Smooth muscle cell (in vitro differentiated cells): Measurements from ENCODE around the gene PKP1. TPM values are rescaled to one million over a fixed set of nuclear protein-coding genes. Genes with fewer than 3 reads are reported as not detected.

Source experiments
- DNase-seq: peaks from one replicate; lab custom pipeline; 2025; ENCODE audit not compliant: unreplicated experiment; lab: John Stamatoyannopoulos, UW
- H2AFZ ChIP-seq: fragments of 200-600 bp; sonication (generic); 2 replicates; pipeline ENCODE4 v1.6.0; 2016; ENCODE audit warnings: antibody characterized with exemption, low read depth, mild to moderate bottlenecking
- H3F3A ChIP-seq: fragments of 200-600 bp; sonication (generic); 2 replicates; pipeline ENCODE4 v1.6.0; 2017; ENCODE audit warnings: antibody characterized with exemption, low read depth
- H3K27ac ChIP-seq: fragments of 200-600 bp; sonication (generic); 2 replicates; pipeline ENCODE4 v1.5.1; 2016; ENCODE audit warnings: low read depth, mild to moderate bottlenecking
- H3K27me3 ChIP-seq: fragments of 200-600 bp; sonication (generic); 2 replicates; pipeline ENCODE4 v1.6.1; 2016; ENCODE audit warnings: low read depth, mild to moderate bottlenecking
- H3K36me3 ChIP-seq: fragments of 200-600 bp; sonication (generic); 2 replicates; pipeline ENCODE4 v1.5.1; 2016; ENCODE audit warnings: low read depth
- H3K4me1 ChIP-seq: fragments of 200-600 bp; sonication (generic); 2 replicates; pipeline ENCODE4 v1.5.1; 2016; ENCODE audit warnings: low read depth
- H3K4me2 ChIP-seq: fragments of 200-600 bp; sonication (generic); 2 replicates; pipeline ENCODE4 v1.6.0; 2016; ENCODE audit warnings: mild to moderate bottlenecking
- H3K4me3 ChIP-seq: fragments of 200-600 bp; sonication (generic); 2 replicates; pipeline ENCODE4 v1.5.1; 2016; ENCODE audit warnings: mild to moderate bottlenecking
- H3K79me2 ChIP-seq: fragments of 200-600 bp; sonication (generic); 2 replicates; pipeline ENCODE4 v1.6.0; 2016; ENCODE audit warnings: low read depth, mild to moderate bottlenecking
- H3K9ac ChIP-seq: fragments of 200-600 bp; sonication (generic); 2 replicates; pipeline ENCODE4 v1.6.0; 2016; ENCODE audit warnings: low read depth
- H3K9me3 ChIP-seq: fragments of 200-600 bp; sonication (generic); replicated peaks from 2 replicates; pipeline ENCODE4 v1.5.1; 2016; ENCODE audit warnings: low read depth
- H4K20me1 ChIP-seq: fragments of 200-600 bp; sonication (generic); 2 replicates; pipeline ENCODE4 v1.6.0; 2016; ENCODE audit warnings: low read depth
- CTCF ChIP-seq: fragments of 200-600 bp; sonication (generic); IDR thresholded peaks from 2 replicates; pipeline ENCODE4 v1.5.1; 2017; ENCODE audit warnings: borderline replicate concordance, mild to moderate bottlenecking, antibody characterized with exemption; ENCODE audit not compliant: insufficient read depth, poor library complexity, severe bottlenecking
- WGBS: methylation state at CpG from one replicate; pipeline ENCODE4 v1.1.7; 2016; ENCODE audit warnings: low lambda C conversion rate; 5-methylcytosine and 5-hydroxymethylcytosine counted together
- polyA plus RNA-seq: library from polyadenylated mRNA; unstranded; fragments of >200 nt; fragmentation: Nextera tagmentation; extraction: Ambion mirVana; gene quantifications from 2 replicates; pipeline ENCODE4 v1.2.1, GENCODE V29; 2016
- total RNA-seq: library from RNA; depleted of rRNA; stranded (reverse); fragments of >200 nt; gene quantifications from 2 replicates; pipeline ENCODE4 v1.2.3, GENCODE V29; 2014

Gene PKP1
- total and polyA plus RNA-seq, 2 experiments from 2014 or later, result 26.9 to 52.5 TPM

- Histone ChIP-seq H3F3A (no peaks in the 10 kb centered on the region), H4K20me1 (no peaks in the 10 kb centered on the region), H3K4me3 (no peak overlapping the region), H3K79me2 (no peaks in the 10 kb centered on the region), H3K27me3 (no peaks in the 10 kb centered on the region), H3K4me2 (no peak overlapping the region), H3K9ac (no peak overlapping the region), H3K36me3 (no peaks in the 10 kb centered on the region), H3K4me1 (no peaks in the 10 kb centered on the region), H2AFZ (no peak overlapping the region), H3K9me3 (no peaks in the 10 kb centered on the region), H3K27ac (no peak overlapping the region)
- TF ChIP-seq CTCF, result no peak
- 95% methylated on average over 6 of the region's 6 CpGs for WGBS
- DNase-seq, result no peak
Measured at GRCh38 chr1:201369209-201369608, 85.9 kb downstream of the PKP1 start.

- H3K36me3 ChIP-seq, result no peaks in the 10 kb centered on the region
- no peaks in the 10 kb centered on the region for H3K27me3 ChIP-seq
Measured at GRCh38 chr1:201370500-201370899, 87.2 kb downstream of the PKP1 start.

GRCh38 chr1:201371276-201371675 is 88.0 kb downstream of the PKP1 start:
- Histone ChIP-seq H3K9me3 (no peaks in the 10 kb centered on the region), H3F3A (no peaks in the 10 kb centered on the region), H3K27ac (no peak overlapping the region), H3K4me3 (no peak overlapping the region), H3K27me3 (no peaks in the 10 kb centered on the region), H3K79me2 (no peaks in the 10 kb centered on the region), H4K20me1 (no peaks in the 10 kb centered on the region), H3K9ac (no peak overlapping the region), H3K4me1 (peaks cover 14% of the 10 kb centered on the region), H3K4me2 (no peak overlapping the region), H2AFZ (no peak overlapping the region), H3K36me3 (no peaks in the 10 kb centered on the region)
- WGBS, result 64% methylated on average over 9 of the region's 9 CpGs
- DNase-seq, result no peak
- TF ChIP-seq CTCF, result no peak

More at GRCh38 chr1:201370500-201370899, 87.2 kb downstream of the PKP1 start:
- TF ChIP-seq CTCF, result no peak
- H3K79me2 ChIP-seq, result no peaks in the 10 kb centered on the region
- H4K20me1 ChIP-seq, result no peaks in the 10 kb centered on the region
- H3K9me3 ChIP-seq, result no peaks in the 10 kb centered on the region
- 38% methylated on average over 3 of the region's 3 CpGs for WGBS
- H3F3A ChIP-seq, result no peaks in the 10 kb centered on the region
- no peak overlapping the region for H3K9ac ChIP-seq
- no peak overlapping the region for H3K27ac ChIP-seq
- no peak overlapping the region for H3K4me3 ChIP-seq
- peaks cover 6% of the 10 kb centered on the region for H3K4me1 ChIP-seq
- H2AFZ ChIP-seq, result no peak overlapping the region
- no peak for DNase-seq
- H3K4me2 ChIP-seq, result no peak overlapping the region

- Histone ChIP-seq H3K4me3 (no peak overlapping the region), H4K20me1 (no peaks in the 10 kb centered on the region), H3F3A (peaks cover under 1% of the 10 kb centered on the region), H3K9ac (no peak overlapping the region), H3K4me2 (no peak overlapping the region), H2AFZ (no peak overlapping the region), H3K4me1 (peaks cover 14% of the 10 kb centered on the region), H3K9me3 (no peaks in the 10 kb centered on the region), H3K27ac (no peak overlapping the region), H3K27me3 (no peaks in the 10 kb centered on the region), H3K79me2 (no peaks in the 10 kb centered on the region), H3K36me3 (no peaks in the 10 kb centered on the region)
- no peak for TF ChIP-seq CTCF
- 85% methylated on average over 6 of the region's 6 CpGs for WGBS
- DNase-seq, result no peak
Measured at GRCh38 chr1:201371792-201372191, 88.5 kb downstream of the PKP1 start.
